HG03095 (cell line): Measurements from ENCODE around the gene TUT1.
A peak's percentile ranks its signal among the peaks of the same experiment; 100 is the strongest.

Source experiments
- ATAC-seq: cut with Tn5 transposase; IDR thresholded peaks from one replicate; pipeline ENCODE4 v1.9.1; 2021; ENCODE audit warnings: moderate library complexity; ENCODE audit not compliant: unreplicated experiment

Gene TUT1

GRCh38 chr11:62542750-62543567, 48.4 kb downstream of the TUT1 start:
- ATAC-seq = no peak

GRCh38 chr11:62542111-62542745, 49.1 kb downstream of the TUT1 start:
- no peak for ATAC-seq

- ATAC-seq = peak; percentile 49
Observed at GRCh38 chr11:62540804-62541701, 50.3 kb downstream of the TUT1 start.

DNA sequence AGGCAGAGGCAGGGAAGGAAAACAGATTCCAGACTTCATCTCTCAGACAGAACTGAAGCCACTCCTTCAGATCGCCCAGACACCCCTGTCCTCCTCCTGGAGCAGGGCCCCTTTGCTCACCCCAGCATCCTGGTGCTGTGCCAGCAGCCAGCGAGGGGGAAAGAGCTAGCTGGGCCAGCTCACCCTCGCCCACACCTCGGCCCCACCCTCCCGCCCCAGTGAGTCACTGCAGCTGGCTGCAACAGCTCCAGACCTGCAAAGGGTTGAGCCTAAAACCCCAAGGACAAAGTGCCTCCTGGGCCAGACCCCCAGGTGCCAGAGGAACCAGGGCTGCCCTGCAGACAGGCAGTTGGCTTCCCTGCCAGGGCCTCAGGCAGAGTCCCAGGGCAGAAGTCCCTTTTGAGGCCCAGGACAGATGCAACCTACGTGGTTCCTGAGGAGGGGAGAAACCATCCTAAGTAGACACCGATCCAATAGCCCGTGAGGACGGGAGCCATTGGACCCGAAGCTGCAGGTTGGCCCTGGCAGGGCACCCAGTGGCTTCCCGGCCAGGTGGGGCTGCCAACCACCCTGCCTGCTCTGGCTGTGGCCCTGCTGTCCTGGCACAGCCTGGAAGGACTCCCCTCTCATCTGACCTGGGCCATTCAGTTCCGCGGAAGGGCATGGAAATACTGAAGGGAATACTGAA, 51.9 kb downstream of the TUT1 start:
- no peak for ATAC-seq

GRCh38 chr11:62538470-62539237, 52.7 kb downstream of the TUT1 start:
- no peak for ATAC-seq

GRCh38 chr11:62536301-62536957, 54.9 kb downstream of the TUT1 start:
- ATAC-seq = no peak

DNA sequence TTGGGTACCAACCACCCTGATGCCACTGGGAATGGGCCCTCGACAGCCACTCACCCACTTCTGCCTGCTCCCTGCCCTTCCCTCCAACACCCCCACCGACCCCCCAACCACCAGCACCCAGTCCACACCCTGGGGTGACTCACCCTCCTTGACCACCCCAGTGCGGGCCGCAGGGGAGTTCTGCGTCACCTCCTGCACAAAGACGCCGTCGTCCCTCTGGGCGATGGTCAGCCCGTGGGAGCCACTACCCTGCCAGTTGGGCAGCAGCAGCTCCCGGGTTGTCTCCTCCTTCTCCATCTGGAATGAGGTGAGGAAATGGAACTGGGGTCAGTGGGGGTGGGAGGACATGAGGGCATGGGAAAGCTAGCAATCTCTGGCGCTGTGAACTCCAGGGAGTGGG, 55.5 kb downstream of the TUT1 start:
- ATAC-seq = no peak

DNA sequence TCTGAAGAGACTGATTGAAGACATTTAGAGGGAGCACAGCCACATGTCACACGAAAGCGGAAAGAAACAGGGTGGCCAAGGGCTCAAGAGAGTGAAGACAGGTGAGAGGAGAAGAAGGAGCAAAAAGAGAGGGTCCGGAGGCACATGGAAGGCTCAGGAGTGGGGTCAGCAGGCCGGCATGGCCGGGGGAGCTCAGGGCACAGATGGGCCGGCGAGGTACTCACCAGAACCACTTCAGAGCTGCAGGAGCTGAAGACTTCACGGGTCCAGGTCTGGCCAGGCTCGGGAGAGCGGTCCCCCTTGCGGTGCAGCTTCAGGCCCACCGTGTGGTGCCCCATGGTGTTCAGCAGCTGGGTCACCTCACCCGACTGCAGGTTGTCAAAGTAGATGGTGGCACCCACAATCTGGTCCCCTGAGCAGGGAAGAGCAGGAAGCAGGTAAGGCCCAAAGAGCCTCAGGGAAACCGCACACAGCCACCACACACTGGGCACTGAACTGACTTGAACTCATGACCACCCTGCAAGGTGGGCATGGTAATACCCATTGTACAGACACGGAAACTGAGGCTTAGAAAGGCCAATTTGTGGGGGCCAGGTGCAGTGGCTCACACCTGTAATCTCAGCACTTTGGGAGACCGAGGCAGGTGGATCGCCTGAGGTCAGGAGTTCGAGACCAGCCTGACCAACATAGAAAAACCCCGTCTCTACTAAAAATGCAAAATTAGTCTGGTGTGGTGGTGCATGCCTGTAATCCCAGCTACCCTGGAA, 56.4 kb downstream of the TUT1 start:
- no peak for ATAC-seq

- ATAC-seq = no peak
Observed at GRCh38 chr11:62532096-62532495, 59.2 kb downstream of the TUT1 start.
